Hindlimb muscle (tissue), 1 donor: ENCODE data around the gene ATP4B. TPM values are rescaled to one million over a fixed set of nuclear protein-coding genes. Genes with fewer than 3 reads are reported as not detected.

ENCODE experiments used
- DNase-seq: peaks from one replicate; pipeline ENCODE4 v3.0.0-alpha.2; 2013
- polyA plus RNA-seq: library from polyadenylated mRNA; unstranded; fragments of 120-200 nt; gene quantifications from one replicate; pipeline ENCODE4 v1.2.1, GENCODE V29; 2013; ENCODE audit not compliant: insufficient read length

Gene ATP4B
- polyA plus RNA-seq, 1 donor, result not detected

- DNase-seq, result no peak
These were observed 52.0 kb downstream of the ATP4B start for GRCh38 chr13:113605866-113606438.

- no peak for DNase-seq
These were observed 52.5 kb downstream of the ATP4B start for GRCh38 chr13:113605461-113605860.

GRCh38 chr13:113604186-113604585, 53.8 kb downstream of the ATP4B start:
- no peak for DNase-seq

- DNase-seq, result no peak
These were observed 54.8 kb downstream of the ATP4B start for GRCh38 chr13:113603116-113603710.

- DNase-seq, result no peak
These were observed 55.6 kb downstream of the ATP4B start for GRCh38 chr13:113602291-113602988.

GRCh38 chr13:113601166-113602070, 56.6 kb downstream of the ATP4B start:
- no peak for DNase-seq

- no peak for DNase-seq
These were observed 58.6 kb downstream of the ATP4B start for GRCh38 chr13:113599391-113599790.

Other genes starting within 250 kb of the ATP4B start
- 263 TPM for gene ADPRHL1, start 204.7 kb downstream of the ATP4B start, polyA plus RNA-seq
- gene DCUN1D2, start 167.5 kb downstream of the ATP4B start, polyA plus RNA-seq, result 19.5 TPM
- gene TFDP1, start 73.4 kb downstream of the ATP4B start, polyA plus RNA-seq, result 55.5 TPM
- gene GRK1, start 9.0 kb upstream of the ATP4B start, polyA plus RNA-seq, result 0.34 TPM
- 7.8 TPM for gene TMEM255B, start 101.0 kb upstream of the ATP4B start, polyA plus RNA-seq
- gene GAS6, start 205.9 kb upstream of the ATP4B start, polyA plus RNA-seq, result 54.6 TPM